Large intestine (tissue), 12 donors: ENCODE measurements around the gene ST8SIA5. TPM values are rescaled to one million over a fixed set of nuclear protein-coding genes. Genes with fewer than 3 reads are reported as not detected.
"Not testable (repeated sequence)": the region's sequence is repeated elsewhere in the genome, so short reads cannot be mapped to it uniquely, and the experiment has no call there.

ENCODE experiments used
- DNase-seq, 2 donors: peaks; one replicate each; pipeline versions ENCODE4 v3.0.0 to v3.0.0-alpha.2; 2013
- H3K27ac ChIP-seq: one replicate; pipeline ENCODE4 v1.5.1; 2013; ENCODE audit warnings: low read length
- H3K27me3 ChIP-seq: 2 replicates; pipeline ENCODE4 v1.6.1; 2013; ENCODE audit warnings: low read length; ENCODE audit not compliant: control insufficient read depth, insufficient read depth
- H3K36me3 ChIP-seq: 2 replicates; pipeline ENCODE4 v1.6.1; 2013; ENCODE audit warnings: low read length; ENCODE audit not compliant: control insufficient read depth, insufficient read depth
- H3K4me1 ChIP-seq: one replicate; pipeline ENCODE4 v1.6.1; 2013; ENCODE audit warnings: low read length; ENCODE audit not compliant: control insufficient read depth, insufficient read depth
- H3K4me3 ChIP-seq: one replicate; pipeline ENCODE4 v1.5.1; 2013; ENCODE audit warnings: low read length
- H3K9me3 ChIP-seq: one replicate; pipeline ENCODE4 v1.6.1; 2013; ENCODE audit warnings: mild to moderate bottlenecking, low read depth, low read length, moderate library complexity; ENCODE audit not compliant: control insufficient read depth
- WGBS: methylation state at CpG from one replicate; pipeline ENCODE4 v1.1.5; 2013; ENCODE audit warnings: low lambda C conversion rate; ENCODE audit not compliant: insufficient coverage; 5-methylcytosine and 5-hydroxymethylcytosine counted together
- long read RNA-seq, 11 donors: transcript quantifications; one replicate each; lab custom pipeline, GENCODE V29; 2026
- polyA plus RNA-seq: library from polyadenylated mRNA; unstranded; fragments of 120-200 nt; gene quantifications from one replicate; pipeline ENCODE4 v1.2.1, GENCODE V29; 2013

Gene ST8SIA5
- polyA plus RNA-seq: 1.3 TPM
- long read RNA-seq, donor 1: 0 reads
- long read RNA-seq, donor 2: 0 reads
- long read RNA-seq, donor 3: 0 reads
- long read RNA-seq, donor 4: 0 reads
- long read RNA-seq, donor 5: 0 reads
- long read RNA-seq, donor 6: 0 reads
- long read RNA-seq, donor 7: 0 reads
- long read RNA-seq, donor 8: 0 reads
- long read RNA-seq, donor 9: 0 reads
- long read RNA-seq, donor 10: 0 reads
- long read RNA-seq, donor 11: 0 reads

- H3K27ac ChIP-seq: no peak within 1 kb of the TSS
- no CpG with 5 or more reads among the region's 74 CpGs for WGBS
- peaks cover 3% of the 10 kb centered on the region for H3K4me1 ChIP-seq
- no peaks in the 10 kb centered on the region for H3K9me3 ChIP-seq
- DNase-seq: no peak
- H3K4me3 ChIP-seq: no peak within 1 kb of the TSS
- no peaks in the 10 kb centered on the region for H3K36me3 ChIP-seq
- peaks cover 79% of the 10 kb centered on the region for H3K27me3 ChIP-seq
Observed at GRCh38 chr18:46756559-46757201, at the start of gene ST8SIA5. TSS of gene ST8SIA5 (minus strand) at chr18:46757053. CDS start at chr18:46756508, 545 bp downstream.

GRCh38 chr18:46795945-46796344 is 39.1 kb upstream of the ST8SIA5 start:
- not testable (repeated sequence) for H3K36me3 ChIP-seq, H3K9me3 ChIP-seq, H3K4me3 ChIP-seq, H3K4me1 ChIP-seq, DNase-seq, H3K27me3 ChIP-seq, H3K27ac ChIP-seq
- no CpG with 5 or more reads among the region's 6 CpGs for WGBS

GRCh38 chr18:46794607-46795006 is 37.8 kb upstream of the ST8SIA5 start:
- H3K36me3 ChIP-seq: no peaks in the 10 kb centered on the region
- H3K27ac ChIP-seq: no peak overlapping the region
- H3K4me1 ChIP-seq: no peaks in the 10 kb centered on the region
- H3K9me3 ChIP-seq: no peaks in the 10 kb centered on the region
- no peaks in the 10 kb centered on the region for H3K27me3 ChIP-seq
- H3K4me3 ChIP-seq: no peak overlapping the region
- DNase-seq: no peak
- no CpG with 5 or more reads among the region's 1 CpG for WGBS

GRCh38 chr18:46793565-46793964 is 36.7 kb upstream of the ST8SIA5 start:
- Histone ChIP-seq H3K27ac (no peak overlapping the region), H3K36me3 (no peaks in the 10 kb centered on the region), H3K4me1 (no peaks in the 10 kb centered on the region), H3K4me3 (no peak overlapping the region), H3K9me3 (no peaks in the 10 kb centered on the region), H3K27me3 (no peaks in the 10 kb centered on the region)
- DNase-seq: no peak
- 40% methylated on average over 2 of the region's 3 CpGs for WGBS

- H3K4me1 ChIP-seq: no peaks in the 10 kb centered on the region
- 100% methylated on average over 1 of the region's 4 CpGs for WGBS
- DNase-seq: no peak
- H3K36me3 ChIP-seq: no peaks in the 10 kb centered on the region
- no peak overlapping the region for H3K27ac ChIP-seq
- no peaks in the 10 kb centered on the region for H3K27me3 ChIP-seq
- no peak overlapping the region for H3K4me3 ChIP-seq
- no peaks in the 10 kb centered on the region for H3K9me3 ChIP-seq
Observed at GRCh38 chr18:46789088-46789487, 32.2 kb upstream of the ST8SIA5 start.

- Histone ChIP-seq H3K36me3 (no peaks in the 10 kb centered on the region), H3K9me3 (no peaks in the 10 kb centered on the region), H3K4me1 (no peaks in the 10 kb centered on the region), H3K27me3 (no peaks in the 10 kb centered on the region), H3K27ac (no peak overlapping the region), H3K4me3 (no peak overlapping the region)
- WGBS: no CpG with 5 or more reads among the region's 3 CpGs
- DNase-seq: no peak
Observed at GRCh38 chr18:46787674-46788073, 30.8 kb upstream of the ST8SIA5 start.

- no peak for DNase-seq
- Histone ChIP-seq H3K27ac (no peak overlapping the region), H3K4me3 (no peak overlapping the region), H3K9me3 (no peaks in the 10 kb centered on the region), H3K27me3 (peaks cover 3% of the 10 kb centered on the region), H3K4me1 (no peaks in the 10 kb centered on the region), H3K36me3 (no peaks in the 10 kb centered on the region)
- no CpG with 5 or more reads among the region's 5 CpGs for WGBS
Observed at GRCh38 chr18:46772357-46772756, 15.5 kb upstream of the ST8SIA5 start.

- H3K27ac ChIP-seq: no peak overlapping the region
- WGBS: 88% methylated on average over 1 of the region's 3 CpGs
- no peaks in the 10 kb centered on the region for H3K36me3 ChIP-seq
- peaks cover 3% of the 10 kb centered on the region for H3K27me3 ChIP-seq
- no peak overlapping the region for H3K4me3 ChIP-seq
- H3K9me3 ChIP-seq: no peaks in the 10 kb centered on the region
- no peak for DNase-seq
- no peaks in the 10 kb centered on the region for H3K4me1 ChIP-seq
Observed at GRCh38 chr18:46771141-46771540, 14.3 kb upstream of the ST8SIA5 start.

GRCh38 chr18:46770708-46771107 is 13.9 kb upstream of the ST8SIA5 start:
- DNase-seq: no peak
- H3K27me3 ChIP-seq: peaks cover 3% of the 10 kb centered on the region
- WGBS: no CpG with 5 or more reads among the region's 2 CpGs
- H3K9me3 ChIP-seq: no peaks in the 10 kb centered on the region
- no peaks in the 10 kb centered on the region for H3K4me1 ChIP-seq
- H3K27ac ChIP-seq: no peak overlapping the region
- no peaks in the 10 kb centered on the region for H3K36me3 ChIP-seq
- no peak overlapping the region for H3K4me3 ChIP-seq

GRCh38 chr18:46768166-46768921 is 11.5 kb upstream of the ST8SIA5 start:
- H3K36me3 ChIP-seq: no peaks in the 10 kb centered on the region
- H3K4me3 ChIP-seq: no peak overlapping the region
- no peak for DNase-seq
- no peak overlapping the region for H3K27ac ChIP-seq
- H3K9me3 ChIP-seq: no peaks in the 10 kb centered on the region
- peaks cover 7% of the 10 kb centered on the region for H3K27me3 ChIP-seq
- H3K4me1 ChIP-seq: no peaks in the 10 kb centered on the region
- no CpG with 5 or more reads among the region's 9 CpGs for WGBS
